Activated CD4-positive, alpha-beta T cell treated with anti-CD3 and anti-CD28 coated beads, Interleukin-2, amount 10 ng/mL, durations not matched to agents 24 days and 14 days (primary cell): ENCODE data around the gene ALG14. TPM values are rescaled to one million over a fixed set of nuclear protein-coding genes. Genes with fewer than 3 reads are reported as not detected.
"Not testable (repeated sequence)": the region's sequence is repeated elsewhere in the genome, so short reads cannot be mapped to it uniquely, and the experiment has no call there.

Source experiments
- DNase-seq: peaks from one replicate; pipeline ENCODE4 v3.0.0; 2022
- H3K27ac Mint-ChIP-seq: one replicate; pipeline ENCODE4 v1.8.0; 2022; ENCODE audit warnings: mild to moderate bottlenecking, mixed read lengths
- H3K27me3 Mint-ChIP-seq: one replicate; pipeline ENCODE4 v1.8.0; 2022; ENCODE audit warnings: mixed read lengths
- H3K36me3 Mint-ChIP-seq: one replicate; pipeline ENCODE4 v1.8.0; 2022; ENCODE audit warnings: low read depth, mild to moderate bottlenecking, mixed read lengths
- H3K4me1 Mint-ChIP-seq: one replicate; pipeline ENCODE4 v1.8.0; 2021; ENCODE audit warnings: mixed read lengths
- H3K4me3 Mint-ChIP-seq: one replicate; pipeline ENCODE4 v1.8.0; 2022; ENCODE audit warnings: mild to moderate bottlenecking, moderate library complexity, mixed read lengths
- H3K9me3 Mint-ChIP-seq: one replicate; pipeline ENCODE4 v1.8.0; 2021; ENCODE audit warnings: mixed read lengths
- intact Hi-C: fragments of 100-400 bp; cut with micrococcal nuclease; formaldehyde crosslinking; loops from one replicate; pipeline ENCODE4 v1.15.1; 2023
- total RNA-seq: library from RNA; stranded (reverse); gene quantifications from 2 replicates; pipeline ENCODE4 v1.2.3, GENCODE V29; 2022

The ALG14 gene
- total RNA-seq, 1 donor from 2014 or later = 2.1 TPM

DNA sequence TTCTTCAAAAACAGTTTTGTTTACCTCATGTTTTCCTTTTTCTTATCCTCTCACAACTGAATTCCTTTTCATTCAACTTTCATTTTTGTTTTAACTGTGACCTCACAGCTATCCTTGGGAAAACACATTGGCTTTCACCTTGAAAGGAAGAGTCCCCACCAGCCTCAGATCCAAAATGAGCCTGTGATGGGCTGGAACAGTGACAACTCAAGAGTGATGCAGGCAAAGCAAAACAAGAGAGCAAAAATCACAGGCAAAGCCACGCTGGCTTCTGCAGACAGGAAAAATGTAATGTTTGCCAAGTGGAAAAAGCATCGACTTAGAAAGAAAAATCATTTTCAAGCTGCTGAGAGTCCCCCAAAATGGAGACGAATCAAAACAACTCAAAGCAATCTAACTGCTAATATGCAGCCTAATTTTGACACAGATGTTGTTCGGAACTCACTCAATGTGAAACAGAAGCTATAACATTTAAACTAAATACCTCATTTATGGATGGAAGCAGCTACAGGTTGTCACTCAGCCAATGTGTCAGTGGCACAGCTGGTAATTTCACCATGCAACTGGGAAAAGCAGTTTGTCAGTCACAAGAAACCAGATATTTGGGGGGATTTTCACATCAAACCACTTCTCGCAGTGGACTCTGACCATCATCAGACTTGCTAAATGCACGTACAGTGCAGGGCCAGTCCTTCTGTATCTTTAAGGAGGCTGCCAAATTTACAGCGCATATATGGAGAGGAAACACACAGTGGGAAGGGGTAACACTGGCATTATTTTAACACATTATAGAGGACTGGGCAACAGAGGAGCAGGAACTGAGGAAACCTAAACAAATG lies 50.7 kb downstream of the ALG14 start:
- H3K27me3 Mint-ChIP-seq = no peaks in the 10 kb centered on the region
- H3K36me3 Mint-ChIP-seq = no peaks in the 10 kb centered on the region

DNA sequence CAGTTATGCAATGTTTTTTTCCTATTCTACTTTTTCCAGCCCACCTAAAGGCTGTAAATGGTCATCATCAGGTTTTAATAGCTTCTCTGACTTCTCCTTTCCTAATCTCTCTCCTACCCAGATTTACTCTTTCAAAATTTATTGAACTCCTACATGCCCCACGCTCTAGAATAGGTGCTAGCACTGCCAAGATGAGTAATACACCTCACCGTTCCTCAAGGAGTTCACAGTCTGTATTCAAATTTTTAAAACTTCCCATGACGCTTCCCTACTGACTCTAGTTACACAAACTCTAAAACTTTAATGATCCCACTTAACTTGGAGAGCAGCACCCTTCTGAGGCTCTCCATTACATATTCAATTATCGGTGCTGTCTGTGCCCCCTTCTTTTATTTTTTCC lies 51.6 kb downstream of the ALG14 start:
- DNase-seq = no peak
- no peak overlapping the region for H3K27ac Mint-ChIP-seq
- no peak overlapping the region for H3K4me3 Mint-ChIP-seq
- intact Hi-C loops = no loop called here
- H3K27me3 Mint-ChIP-seq = no peaks in the 10 kb centered on the region
- H3K4me1 Mint-ChIP-seq = peaks cover 4% of the 10 kb centered on the region
- no peaks in the 10 kb centered on the region for H3K9me3 Mint-ChIP-seq
- no peaks in the 10 kb centered on the region for H3K36me3 Mint-ChIP-seq

More for the DNA sequence above, 50.7 kb downstream of the ALG14 start:
- no peak for DNase-seq
- peaks cover 4% of the 10 kb centered on the region for H3K4me1 Mint-ChIP-seq
- intact Hi-C loops = no loop called here
- H3K9me3 Mint-ChIP-seq = no peaks in the 10 kb centered on the region
- no peak overlapping the region for H3K27ac Mint-ChIP-seq
- no peak overlapping the region for H3K4me3 Mint-ChIP-seq

DNA sequence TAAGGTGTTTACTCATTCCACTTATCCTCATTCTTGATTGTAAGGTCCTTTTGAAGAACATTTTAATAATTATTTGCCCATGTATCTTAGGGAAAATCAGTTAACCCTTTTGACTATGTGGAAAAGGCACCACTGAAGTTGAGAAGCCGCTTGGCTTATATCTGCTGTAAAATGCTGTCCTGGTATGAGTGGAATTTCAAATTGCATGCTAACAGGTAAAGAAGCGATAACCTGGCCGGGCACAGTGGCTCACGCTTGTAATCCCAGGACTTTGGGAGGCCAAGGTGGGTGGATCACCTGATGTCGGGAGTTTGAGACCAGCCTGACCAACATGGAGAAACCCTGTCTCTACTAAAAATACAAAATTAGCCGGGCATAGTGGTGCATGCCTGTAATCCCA lies 53.3 kb downstream of the ALG14 start:
- H3K9me3 Mint-ChIP-seq, DNase-seq, H3K36me3 Mint-ChIP-seq, H3K4me3 Mint-ChIP-seq, H3K27me3 Mint-ChIP-seq, H3K27ac Mint-ChIP-seq, intact Hi-C loops, H3K4me1 Mint-ChIP-seq: not testable (repeated sequence)

DNA sequence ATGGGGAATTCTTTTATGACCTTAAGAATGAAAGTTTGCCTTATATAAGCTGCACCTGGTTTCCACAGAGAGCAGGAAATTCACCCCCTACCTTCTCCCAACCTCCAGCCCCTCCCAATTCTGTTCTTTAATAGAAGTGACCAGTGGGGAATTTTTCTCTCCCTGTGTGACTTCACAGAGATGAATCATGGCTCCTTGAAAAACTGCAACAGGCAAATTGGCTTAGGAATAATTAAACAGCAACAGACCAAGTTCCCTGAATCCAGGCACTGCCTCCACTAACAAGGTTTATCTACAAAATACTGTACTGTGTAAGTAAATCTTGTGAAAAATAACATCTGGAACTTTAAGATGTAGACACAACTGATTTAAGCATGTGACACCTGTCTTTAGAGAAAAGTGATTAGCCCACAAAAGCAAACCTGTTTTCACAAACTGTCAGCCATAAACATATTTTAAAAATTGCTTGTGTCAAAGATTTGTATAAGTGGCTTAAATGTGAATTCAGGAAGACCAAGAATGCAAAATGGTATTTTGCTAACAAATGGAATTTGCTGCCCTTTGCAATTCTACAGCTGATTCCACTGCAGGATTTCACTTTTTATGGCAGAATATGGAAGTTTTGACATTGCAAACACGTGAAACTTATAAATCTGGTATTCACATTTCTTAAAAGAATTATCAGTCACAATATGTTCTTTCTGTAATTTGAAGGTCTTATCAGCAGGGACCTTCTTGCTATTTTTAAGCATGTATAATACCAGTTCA lies 54.0 kb downstream of the ALG14 start:
- Mint-ChIP-seq H3K4me3 (no peak overlapping the region), H3K27me3 (no peaks in the 10 kb centered on the region), H3K9me3 (no peaks in the 10 kb centered on the region), H3K27ac (no peak overlapping the region), H3K4me1 (peaks cover 4% of the 10 kb centered on the region), H3K36me3 (no peaks in the 10 kb centered on the region)
- DNase-seq = no peak
- intact Hi-C loops = no loop called here

DNA sequence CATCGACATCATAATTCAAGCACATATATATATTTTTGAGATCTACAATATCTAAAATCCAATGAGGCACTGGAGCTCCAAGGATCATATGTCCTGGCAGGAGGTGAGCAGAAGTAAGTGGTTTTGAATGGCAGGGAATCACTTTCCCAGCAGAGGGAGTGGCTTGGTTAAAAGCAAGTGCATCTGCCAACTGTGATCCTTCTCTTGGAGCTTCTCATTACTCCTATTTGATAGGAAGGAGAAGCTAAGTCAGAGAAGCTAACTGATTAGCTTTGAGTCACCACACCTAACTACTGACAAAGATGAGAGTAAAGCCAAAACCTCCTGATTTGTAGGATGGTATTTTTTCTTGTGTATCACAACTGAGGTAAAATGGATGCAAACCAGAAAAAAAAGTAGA lies 55.0 kb downstream of the ALG14 start:
- no peak overlapping the region for H3K27ac Mint-ChIP-seq
- no peaks in the 10 kb centered on the region for H3K27me3 Mint-ChIP-seq
- intact Hi-C loops = no loop called here
- DNase-seq = no peak
- no peak overlapping the region for H3K4me3 Mint-ChIP-seq
- no peaks in the 10 kb centered on the region for H3K36me3 Mint-ChIP-seq
- H3K4me1 Mint-ChIP-seq = peaks cover 4% of the 10 kb centered on the region
- H3K9me3 Mint-ChIP-seq = no peaks in the 10 kb centered on the region

DNA sequence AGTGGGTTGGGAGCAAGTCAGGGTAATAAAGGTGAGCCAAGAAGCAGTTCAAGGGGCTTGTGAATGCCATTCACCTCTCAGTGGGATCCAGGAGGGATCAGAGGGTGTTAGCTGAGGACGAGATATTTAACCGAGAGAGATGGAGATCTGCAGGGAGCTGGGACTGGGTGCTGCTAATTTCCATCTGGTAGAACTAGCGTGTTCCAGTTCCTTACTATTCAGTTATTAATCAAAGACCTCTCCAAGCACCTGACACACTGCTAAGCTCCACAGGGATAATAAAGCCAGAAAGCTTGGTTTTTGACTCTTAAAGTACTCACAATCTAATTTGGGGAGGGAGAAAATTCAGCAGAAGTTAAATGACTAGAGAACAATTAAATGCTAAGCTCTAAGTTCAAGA lies 57.7 kb downstream of the ALG14 start:
- Mint-ChIP-seq H3K4me3 (no peak overlapping the region), H3K36me3 (no peaks in the 10 kb centered on the region), H3K27ac (no peak overlapping the region), H3K9me3 (no peaks in the 10 kb centered on the region), H3K27me3 (no peaks in the 10 kb centered on the region), H3K4me1 (no peaks in the 10 kb centered on the region)
- DNase-seq = no peak
- intact Hi-C loops = no loop called here

DNA sequence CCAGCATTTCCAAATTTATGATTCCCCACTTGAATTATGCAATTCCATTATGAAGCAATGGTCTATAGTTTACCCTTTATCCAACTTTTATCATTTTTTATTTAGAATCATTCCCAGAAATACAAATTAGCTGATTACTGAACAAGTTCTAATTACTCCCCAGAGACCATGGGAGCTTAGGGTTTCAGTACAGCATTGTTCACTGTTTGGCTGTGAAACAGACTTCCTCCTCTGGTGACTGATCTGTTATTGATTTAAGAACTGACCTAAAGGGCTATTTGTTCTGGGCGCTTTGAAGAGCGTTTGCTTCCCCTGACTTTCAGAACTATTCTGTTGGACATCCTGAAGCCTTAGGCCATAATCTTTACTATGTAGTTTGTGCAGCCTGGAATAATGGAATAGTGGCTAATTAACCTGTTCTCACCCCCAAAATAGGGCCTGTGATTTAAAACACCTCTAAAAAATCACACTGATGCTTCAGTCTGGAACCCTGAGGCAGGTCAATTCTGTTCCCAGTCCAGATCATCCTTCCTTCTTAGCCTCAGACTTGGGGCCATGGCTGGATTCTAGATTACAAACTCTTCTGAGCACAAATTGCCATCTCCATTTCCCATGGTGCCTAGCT lies 58.7 kb downstream of the ALG14 start:
- Mint-ChIP-seq H3K27ac (no peak overlapping the region), H3K4me1 (no peaks in the 10 kb centered on the region), H3K27me3 (no peaks in the 10 kb centered on the region), H3K4me3 (no peak overlapping the region), H3K9me3 (no peaks in the 10 kb centered on the region), H3K36me3 (no peaks in the 10 kb centered on the region)
- DNase-seq = no peak
- intact Hi-C loops = no loop called here

DNA sequence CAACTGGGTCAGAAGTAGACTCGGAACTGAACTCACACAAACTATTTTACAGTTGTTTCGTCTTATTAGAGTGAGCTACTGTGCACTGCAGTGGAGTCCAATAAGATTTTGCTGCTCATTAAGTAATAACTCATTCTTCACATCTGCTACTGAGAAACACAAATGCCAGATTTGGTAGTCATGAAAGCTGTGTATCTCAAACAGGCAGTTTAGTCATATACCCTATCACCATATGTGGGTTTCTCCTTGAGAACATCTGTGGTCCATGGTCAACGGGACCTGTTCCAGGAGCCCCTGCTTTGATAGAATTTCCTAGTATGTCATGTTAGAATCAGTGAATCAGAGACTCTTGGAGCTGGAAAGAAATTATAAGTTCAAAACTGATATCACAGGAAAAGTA lies 60.4 kb downstream of the ALG14 start:
- no peaks in the 10 kb centered on the region for H3K27me3 Mint-ChIP-seq
- H3K9me3 Mint-ChIP-seq = no peaks in the 10 kb centered on the region
- no peak for DNase-seq
- H3K4me3 Mint-ChIP-seq = no peak overlapping the region
- H3K4me1 Mint-ChIP-seq = no peaks in the 10 kb centered on the region
- H3K27ac Mint-ChIP-seq = no peak overlapping the region
- intact Hi-C loops = no loop called here
- no peaks in the 10 kb centered on the region for H3K36me3 Mint-ChIP-seq

DNA sequence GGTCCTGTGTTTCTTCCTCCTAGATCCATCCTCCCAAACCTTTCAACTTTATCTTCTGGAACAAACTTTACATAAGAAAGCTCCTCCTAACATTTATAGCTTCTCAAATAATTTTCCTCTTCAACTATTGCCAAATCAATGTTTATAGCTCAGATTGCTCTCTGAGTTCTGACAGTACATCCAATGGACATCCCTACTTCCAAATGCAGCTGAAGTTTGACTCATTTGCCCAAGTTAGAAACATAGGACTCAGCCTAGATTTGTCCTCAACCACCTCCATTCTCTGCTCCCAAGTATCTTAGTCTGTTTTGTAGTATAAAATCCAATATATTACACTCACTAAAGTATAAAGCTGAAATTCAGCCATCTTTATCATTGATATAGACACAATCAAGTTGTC lies 62.6 kb downstream of the ALG14 start:
- Mint-ChIP-seq H3K9me3 (no peaks in the 10 kb centered on the region), H3K27me3 (no peaks in the 10 kb centered on the region), H3K36me3 (no peaks in the 10 kb centered on the region), H3K4me1 (no peaks in the 10 kb centered on the region), H3K4me3 (no peak overlapping the region), H3K27ac (no peak overlapping the region)
- no peak for DNase-seq
- intact Hi-C loops = no loop called here

DNA sequence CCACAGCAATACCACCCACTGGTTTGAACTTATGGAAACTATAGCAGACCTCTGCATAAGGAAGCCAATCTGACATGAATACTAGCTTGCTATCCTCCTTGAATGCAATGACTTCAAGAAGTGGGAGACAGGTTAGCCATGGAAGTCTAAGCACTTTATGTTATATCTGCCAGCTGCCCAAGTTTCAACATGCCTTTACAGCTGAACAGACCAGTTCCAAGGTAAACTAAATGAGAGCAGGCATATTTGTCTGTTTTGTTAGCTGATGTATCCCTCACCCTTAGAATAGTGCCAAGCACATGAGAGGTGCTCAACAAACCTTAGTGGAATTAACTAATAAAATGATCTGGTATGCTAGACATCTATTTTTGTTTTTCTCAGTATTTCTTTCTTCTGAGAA lies 65.1 kb downstream of the ALG14 start:
- no peaks in the 10 kb centered on the region for H3K4me1 Mint-ChIP-seq
- no peak overlapping the region for H3K4me3 Mint-ChIP-seq
- H3K27me3 Mint-ChIP-seq = no peaks in the 10 kb centered on the region
- H3K9me3 Mint-ChIP-seq = no peaks in the 10 kb centered on the region
- no peak for DNase-seq
- intact Hi-C loops = no loop called here
- H3K36me3 Mint-ChIP-seq = no peaks in the 10 kb centered on the region
- H3K27ac Mint-ChIP-seq = no peak overlapping the region

DNA sequence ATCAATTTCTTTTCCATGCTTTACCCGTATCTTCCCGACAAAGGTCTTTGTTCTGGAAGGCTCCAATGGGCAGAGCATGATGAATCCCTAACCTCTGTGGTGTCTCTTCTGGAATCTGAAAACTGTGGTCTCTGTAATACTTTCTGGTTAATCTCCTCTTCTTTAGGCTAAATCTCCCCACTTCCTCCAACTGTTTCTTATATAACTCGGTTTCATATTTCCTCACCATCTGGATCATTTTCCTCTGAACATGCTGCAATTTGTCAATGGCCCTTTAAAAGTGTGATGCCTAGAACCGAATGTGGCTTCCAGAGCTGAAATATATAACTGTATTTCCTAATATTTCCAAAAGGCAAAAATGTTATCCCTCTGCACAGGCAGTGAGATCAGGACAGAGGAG lies 66.1 kb downstream of the ALG14 start:
- Mint-ChIP-seq H3K9me3 (no peaks in the 10 kb centered on the region), H3K4me3 (no peak overlapping the region), H3K36me3 (no peaks in the 10 kb centered on the region), H3K27me3 (no peaks in the 10 kb centered on the region), H3K4me1 (no peaks in the 10 kb centered on the region), H3K27ac (no peak overlapping the region)
- intact Hi-C loops = no loop called here
- DNase-seq = no peak

DNA sequence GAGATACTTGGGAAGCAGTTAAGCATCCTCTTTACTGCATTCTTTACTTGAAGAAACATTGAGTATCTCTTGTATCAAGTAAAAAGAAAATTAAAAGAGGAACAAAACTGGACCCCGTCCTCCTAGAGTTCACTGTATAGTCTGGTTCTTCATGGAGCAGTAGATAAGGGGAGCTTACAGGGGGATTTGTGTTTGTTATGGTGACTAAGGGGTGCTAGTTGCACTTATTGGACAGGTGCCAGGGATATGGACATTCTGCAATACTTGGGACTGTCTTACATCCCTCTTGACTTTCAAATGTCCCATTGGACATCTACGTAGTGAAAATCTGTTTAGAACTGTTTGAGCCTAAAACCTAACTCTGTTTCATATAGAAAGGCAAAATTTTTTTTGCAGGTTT lies 67.2 kb downstream of the ALG14 start:
- no peaks in the 10 kb centered on the region for H3K9me3 Mint-ChIP-seq

DNA sequence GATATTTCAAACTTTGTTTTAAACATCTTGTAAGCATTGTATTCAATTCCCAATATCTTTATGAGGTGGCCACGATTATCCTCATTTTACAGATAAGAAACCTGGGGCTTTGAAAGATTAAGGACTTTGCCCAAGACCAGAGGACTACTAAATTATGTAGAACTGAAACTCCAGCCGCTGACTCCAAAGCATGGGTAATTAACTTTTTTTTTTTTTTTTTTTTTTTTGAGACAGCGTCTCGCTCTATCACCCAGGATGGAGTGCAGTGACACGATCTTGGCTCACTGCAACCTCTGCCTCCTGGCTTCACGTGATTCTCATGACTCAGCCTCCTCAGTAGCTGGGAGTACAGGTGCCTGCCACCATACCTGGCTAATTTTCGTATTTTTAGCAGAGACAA lies 68.7 kb downstream of the ALG14 start:
- Mint-ChIP-seq H3K36me3 (no peaks in the 10 kb centered on the region), H3K4me1 (no peaks in the 10 kb centered on the region), H3K27ac (no peak overlapping the region), H3K27me3 (no peaks in the 10 kb centered on the region), H3K9me3 (no peaks in the 10 kb centered on the region), H3K4me3 (no peak overlapping the region)
- intact Hi-C loops = no loop called here
- DNase-seq = no peak

More for the DNA sequence above, 67.2 kb downstream of the ALG14 start:
- no peak for DNase-seq
- Mint-ChIP-seq H3K4me3 (no peak overlapping the region), H3K27me3 (no peaks in the 10 kb centered on the region), H3K27ac (no peak overlapping the region), H3K36me3 (no peaks in the 10 kb centered on the region), H3K4me1 (no peaks in the 10 kb centered on the region)
- intact Hi-C loops = no loop called here

DNA sequence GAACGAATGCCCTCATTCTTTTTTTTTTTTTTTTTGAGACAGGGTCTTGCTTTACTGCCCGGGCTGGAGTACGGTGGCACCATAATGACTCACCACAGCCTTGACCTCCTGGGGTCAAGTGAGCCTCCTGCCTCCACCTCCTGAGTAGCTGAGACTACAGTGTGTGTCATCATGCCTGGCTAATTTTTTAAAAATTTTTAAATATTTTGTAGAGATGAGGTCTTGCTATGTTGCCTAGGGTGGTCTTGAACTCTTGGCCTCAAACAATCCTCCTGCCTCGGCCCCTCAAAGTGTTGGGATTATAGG lies 69.4 kb downstream of the ALG14 start:
- H3K4me1 Mint-ChIP-seq = no peaks in the 10 kb centered on the region
- H3K27ac Mint-ChIP-seq = no peak overlapping the region
- intact Hi-C loops = no loop called here
- H3K9me3 Mint-ChIP-seq = no peaks in the 10 kb centered on the region
- H3K27me3 Mint-ChIP-seq = no peaks in the 10 kb centered on the region
- DNase-seq = no peak
- no peak overlapping the region for H3K4me3 Mint-ChIP-seq
- no peaks in the 10 kb centered on the region for H3K36me3 Mint-ChIP-seq
